ENCODE measurements around the gene USP47.
"Not testable (repeated sequence)": the region's sequence is repeated elsewhere in the genome, so short reads cannot be mapped to it uniquely, and the experiment has no call there.

Gene USP47

DNA sequence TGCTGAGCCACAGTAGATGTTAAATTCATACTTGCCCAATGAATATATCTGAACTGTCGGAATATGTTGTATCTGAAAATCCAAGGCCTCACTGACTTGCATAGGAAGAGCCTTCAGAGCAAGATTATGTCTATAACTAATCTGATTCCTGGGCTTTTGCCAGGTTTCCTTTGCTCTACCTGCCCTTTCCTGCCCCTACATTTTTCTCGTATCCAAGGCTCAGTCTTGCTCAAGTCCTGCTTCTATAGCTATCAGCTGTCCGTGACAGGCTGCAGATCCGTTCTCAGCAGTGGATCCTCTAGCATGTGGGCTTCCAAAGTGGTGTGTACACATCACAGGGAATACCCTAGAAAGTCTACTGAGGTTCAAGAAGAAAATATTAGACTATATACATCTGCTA lies 18.8 kb upstream of the USP47 start:
- no peak for DNase-seq (ENCODE audit: low read depth)

- no peak for DNase-seq (ENCODE audit: low read depth)
Observed at GRCh38 chr11:11826260-11826659, 15.5 kb upstream of the USP47 start.

GRCh38 chr11:11827272-11827671 lies 14.5 kb upstream of the USP47 start:
- DNase-seq (ENCODE audit: low read depth) = no peak

GRCh38 chr11:11831406-11831805 lies 10.4 kb upstream of the USP47 start:
- DNase-seq (ENCODE audit: low read depth) = not testable (repeated sequence)

DNA sequence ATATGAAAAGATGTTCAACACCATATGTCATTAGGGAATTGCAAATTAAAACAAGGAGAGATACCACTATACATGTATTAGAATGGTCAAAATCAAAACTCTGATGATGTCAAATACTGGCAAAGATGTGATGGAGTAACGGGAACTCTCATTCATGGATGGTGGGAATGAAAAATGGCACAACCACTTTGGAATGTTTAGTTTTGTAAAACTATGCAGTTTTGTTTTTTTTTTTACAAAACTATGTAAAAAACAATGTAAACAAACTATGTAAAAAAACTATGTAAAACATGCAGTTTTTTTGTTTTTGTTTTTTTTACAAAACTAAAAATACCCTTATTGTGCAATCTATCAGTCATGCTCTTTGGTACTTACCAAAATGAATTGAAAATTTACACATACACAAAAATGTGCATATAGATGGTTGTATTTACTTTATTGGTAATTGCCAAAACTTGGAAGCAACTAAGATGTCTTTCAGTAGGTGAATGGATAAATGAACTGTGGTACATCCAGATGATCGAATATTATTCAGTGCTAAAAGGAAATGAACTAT lies 5.0 kb upstream of the USP47 start:
- DNase-seq (ENCODE audit: low read depth) = no peak

DNA sequence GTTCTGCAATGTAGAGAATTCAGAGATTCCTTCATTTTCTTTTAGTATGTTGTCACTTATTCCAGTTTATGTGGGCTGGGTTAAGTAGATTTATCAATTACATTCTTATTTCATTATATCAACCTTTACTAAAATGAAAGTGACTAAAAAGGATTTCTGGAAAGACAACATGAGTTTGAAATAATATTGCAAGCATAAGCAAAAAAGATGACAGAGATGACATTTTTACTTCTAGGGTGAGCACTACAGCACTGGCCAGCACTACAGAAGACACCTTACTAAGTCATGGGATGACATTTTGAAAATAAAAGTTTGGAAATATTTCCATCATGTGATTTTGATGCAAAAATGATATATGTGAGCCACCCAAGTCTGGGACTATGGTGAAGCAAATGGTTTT lies 2.1 kb upstream of the USP47 start:
- no peak for DNase-seq (ENCODE audit: low read depth)

- DNase-seq (ENCODE audit: low read depth) = no peak
Observed at GRCh38 chr11:11841116-11841722, 553 bp upstream of the USP47 start.

- peak; percentile 43 for DNase-seq (ENCODE audit: low read depth)
Observed at GRCh38 chr11:11842421-11843008, 743 bp downstream of the USP47 start.

DNA sequence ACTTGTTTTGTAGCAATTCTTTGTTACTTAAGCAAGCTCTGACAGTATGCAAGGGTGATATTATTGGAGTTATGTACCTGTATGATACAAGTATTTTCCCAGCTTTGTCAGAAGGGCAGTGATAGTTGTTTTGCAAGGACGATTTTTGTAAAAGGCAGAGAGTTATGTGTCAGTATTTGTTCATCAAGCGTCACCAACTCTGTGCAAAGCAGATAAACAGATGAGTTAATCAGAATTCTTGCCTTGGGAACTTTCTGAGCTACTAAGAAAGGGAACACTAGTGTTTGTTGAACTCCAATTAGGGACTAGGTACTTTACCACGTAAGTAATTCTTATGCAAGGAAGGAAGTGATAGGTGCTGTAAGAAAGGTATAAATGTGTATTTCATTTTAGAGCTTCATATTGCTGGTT lies 1.4 kb downstream of the USP47 start:
- no peak for DNase-seq (ENCODE audit: low read depth)

DNA sequence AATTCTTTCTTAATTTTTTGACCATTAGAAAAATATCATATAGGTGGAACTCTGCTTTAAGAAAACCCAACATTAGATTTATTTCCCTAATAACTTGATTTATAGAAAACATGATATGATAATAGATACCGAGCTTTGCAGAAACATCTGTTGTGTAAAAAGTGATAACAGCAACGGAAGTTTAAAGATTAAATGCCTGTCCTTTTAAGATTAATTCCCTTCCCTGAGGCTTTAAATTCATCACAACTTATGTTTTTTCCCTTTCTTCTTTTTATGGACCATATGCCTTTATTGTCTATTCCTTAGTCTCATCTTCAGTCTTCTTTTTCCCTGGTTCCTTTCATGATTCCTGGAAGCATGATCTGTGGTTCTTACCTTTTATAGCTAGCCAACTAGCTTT lies 1.9 kb downstream of the USP47 start:
- no peak for DNase-seq (ENCODE audit: low read depth)

DNA sequence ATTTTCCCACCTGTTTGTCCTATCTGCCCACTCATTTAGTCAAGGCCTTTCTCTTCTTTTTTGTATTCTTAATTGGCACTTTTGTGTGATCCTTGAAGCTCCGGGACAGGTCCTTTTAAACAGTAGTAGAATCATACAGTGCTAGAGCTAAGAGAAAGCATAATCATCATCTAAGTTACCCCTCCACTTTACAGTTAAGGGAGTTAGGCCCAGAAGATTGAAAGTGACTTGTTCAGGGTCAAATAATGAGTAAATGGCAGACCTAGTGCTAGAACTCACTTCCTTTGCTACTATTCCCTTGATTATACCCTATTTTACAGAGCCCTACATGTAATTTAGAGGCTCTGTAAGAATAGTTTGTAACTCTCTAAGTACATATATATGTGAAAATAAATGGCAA lies 2.5 kb downstream of the USP47 start:
- no peak for DNase-seq (ENCODE audit: low read depth)

DNA sequence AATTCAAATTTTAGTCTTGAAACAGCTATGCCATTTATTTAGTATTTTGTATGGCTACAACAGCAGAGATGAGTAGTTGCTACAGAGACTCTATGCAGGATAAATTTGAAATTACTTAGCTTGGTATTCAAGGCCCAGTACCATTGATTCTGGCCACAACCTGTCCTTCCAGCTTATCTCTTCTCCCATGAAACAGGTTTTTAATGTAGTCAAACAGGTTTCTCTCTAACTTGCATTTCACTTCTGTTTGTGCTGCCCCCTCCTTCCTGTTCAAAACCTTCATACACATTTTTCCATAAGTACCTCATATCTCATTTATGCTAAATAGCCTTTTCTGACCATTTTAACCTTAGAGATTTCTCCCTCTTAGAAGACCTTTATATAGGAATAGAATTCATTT lies 3.3 kb downstream of the USP47 start:
- DNase-seq (ENCODE audit: low read depth) = no peak

DNA sequence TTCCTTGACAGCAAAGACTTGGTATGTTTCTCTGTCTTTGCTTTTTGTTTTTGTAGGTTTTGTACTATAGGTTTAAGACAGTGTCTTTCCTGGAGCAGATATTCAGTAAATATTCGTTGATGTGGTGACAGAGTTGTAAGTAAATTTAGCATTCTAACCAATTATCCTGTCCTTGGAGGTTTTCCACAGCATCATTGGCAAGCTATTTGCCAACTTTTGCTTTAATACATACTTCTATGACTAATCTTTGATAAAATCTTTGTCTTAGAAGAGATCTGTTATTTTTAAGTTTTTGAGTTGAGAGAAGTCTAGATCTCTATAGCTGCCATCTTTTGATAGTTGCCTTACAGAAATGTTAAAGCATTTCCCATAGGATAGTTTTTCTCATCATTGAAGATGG lies 3.8 kb downstream of the USP47 start:
- no peak for DNase-seq (ENCODE audit: low read depth)

DNA sequence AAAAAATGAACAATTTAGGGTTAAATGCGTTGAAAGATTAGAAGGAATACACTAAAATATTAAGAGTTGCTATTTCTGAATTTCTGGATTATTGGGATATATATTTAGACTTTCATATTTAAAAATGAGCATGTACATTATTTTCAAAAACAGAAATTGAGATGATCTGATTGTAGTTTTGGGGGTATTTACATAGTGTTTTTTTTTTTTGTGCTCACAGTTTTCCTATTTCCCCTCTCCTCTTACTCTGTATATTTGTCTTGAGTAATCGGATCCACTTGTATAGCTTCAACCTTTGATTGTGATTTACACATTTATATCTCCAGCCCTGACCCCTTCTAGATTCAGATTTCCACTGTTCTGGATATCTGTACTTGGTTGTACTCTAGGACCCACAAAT lies 5.3 kb downstream of the USP47 start:
- DNase-seq (ENCODE audit: low read depth) = no peak

DNA sequence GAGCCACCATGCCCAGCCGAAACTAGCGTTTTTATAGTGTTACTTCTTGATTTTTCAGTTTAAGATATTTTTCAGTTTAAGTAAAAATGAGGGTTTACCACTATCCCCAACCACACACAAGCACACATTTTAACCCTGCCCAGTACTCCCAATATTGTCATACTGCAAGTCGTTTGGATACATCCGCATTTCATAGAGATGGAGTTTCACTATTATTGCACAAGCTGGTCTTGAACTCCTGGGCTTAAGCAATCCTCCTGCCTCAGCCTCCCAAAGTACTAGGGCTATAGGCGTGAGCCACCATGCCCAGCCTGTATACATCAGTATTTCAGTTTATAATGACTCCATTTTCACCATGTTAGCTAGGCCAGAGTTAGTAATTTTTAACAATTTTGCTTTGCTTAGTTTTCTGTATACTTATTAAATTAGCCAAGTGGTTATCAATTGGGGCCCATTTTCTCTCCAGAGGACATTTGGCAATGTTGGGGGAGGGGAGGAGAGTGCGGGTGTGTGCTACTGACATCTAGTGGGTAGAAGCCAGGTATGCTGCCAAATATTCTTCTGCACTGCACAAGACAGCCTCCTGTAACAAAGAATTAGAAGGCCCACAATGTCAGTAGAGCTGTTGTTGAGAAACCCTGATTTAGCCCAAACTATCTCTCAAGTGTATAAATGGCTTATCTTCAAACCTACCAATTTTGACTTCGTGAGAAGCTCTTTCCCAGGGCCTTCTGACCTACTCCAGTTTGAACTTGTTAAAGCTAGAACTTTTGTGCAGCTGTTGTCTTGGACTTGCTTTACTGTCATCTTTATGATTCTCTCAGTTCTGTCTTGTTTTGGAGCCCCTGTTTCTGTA lies 7.3 kb downstream of the USP47 start:
- DNase-seq (ENCODE audit: low read depth) = peak; percentile 49

GRCh38 chr11:11850668-11851067 lies 8.9 kb downstream of the USP47 start:
- no peak for DNase-seq (ENCODE audit: low read depth)

DNA sequence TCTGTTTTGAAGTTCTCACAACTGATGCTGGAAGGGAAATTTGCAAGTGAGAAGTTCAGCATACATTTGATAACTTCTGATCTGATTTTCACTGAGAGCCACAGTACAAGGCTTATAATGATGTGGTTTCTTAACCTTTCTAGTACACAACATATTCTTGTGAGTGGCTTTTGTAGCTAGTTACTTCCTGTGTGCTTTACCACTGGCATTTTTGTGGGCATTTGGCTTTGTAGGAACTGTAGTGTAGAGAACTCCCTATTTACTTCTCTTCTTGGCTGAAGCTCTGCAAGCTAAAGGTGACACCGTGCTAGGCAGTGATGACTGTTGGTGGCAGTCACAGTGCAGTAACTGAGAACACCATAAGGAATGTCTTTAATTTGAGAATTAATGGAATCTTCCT lies 14.9 kb downstream of the USP47 start:
- no peak for DNase-seq (ENCODE audit: low read depth)

- no peak for DNase-seq (ENCODE audit: low read depth)
Observed at GRCh38 chr11:11857769-11858168, 16.0 kb downstream of the USP47 start.

DNA sequence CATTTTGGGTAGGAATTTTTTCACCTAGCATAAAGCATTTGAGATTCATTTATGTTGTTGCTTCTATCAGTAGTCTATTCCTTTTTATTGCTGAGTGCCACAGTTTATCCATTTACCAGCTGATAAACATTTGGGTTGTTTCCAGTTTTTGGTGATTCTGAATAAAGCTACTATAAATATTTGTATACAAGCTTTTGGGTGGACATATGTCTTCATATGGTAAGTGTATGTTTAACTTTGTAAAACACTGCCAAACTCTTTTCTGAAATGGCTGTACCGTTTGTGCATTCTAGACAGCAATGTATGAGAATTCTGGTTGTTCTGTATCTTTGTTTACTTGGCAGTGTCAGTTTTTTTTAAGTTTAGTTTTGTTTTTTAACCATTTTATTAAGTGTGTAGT lies 16.9 kb downstream of the USP47 start:
- DNase-seq (ENCODE audit: low read depth) = no peak

DNA sequence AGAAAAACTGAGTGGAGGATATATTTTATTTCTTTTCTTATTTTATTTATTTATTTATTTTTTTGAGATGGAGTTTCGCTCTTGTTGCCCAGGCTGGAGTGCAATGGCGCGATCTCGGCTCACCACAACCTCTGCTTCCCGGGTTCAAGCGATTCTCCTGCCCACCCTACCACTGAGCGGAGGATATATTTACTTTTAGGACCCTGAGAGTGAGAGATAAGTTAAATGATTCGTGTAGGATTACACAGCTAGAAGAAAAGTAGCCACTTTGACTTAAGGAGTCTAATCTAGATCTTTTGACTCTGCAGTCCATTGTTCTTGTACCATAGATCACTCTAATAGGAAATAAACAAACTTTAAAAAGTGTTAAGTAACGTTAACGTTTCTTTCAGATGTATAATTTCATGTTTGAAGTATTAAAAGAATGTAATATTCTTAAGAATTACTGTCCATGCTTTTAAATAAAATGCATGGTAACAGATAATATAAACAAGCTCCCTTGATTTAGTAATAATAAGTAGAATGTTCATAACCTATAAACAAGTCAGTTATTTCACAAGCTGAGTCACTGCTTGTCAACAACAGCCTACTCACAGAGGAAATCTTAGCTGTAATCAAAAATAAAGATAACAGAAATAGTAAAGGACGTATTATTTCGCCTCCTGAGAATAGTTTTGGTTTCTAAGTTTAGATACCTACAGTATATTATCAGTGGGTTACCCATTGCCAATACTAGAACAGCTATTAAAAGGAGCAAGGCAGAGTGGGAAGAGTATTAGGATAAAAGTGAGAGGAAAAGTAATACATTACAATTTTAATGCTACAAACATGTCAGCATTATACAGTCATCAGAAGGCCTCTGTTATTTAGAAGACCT lies 18.6 kb downstream of the USP47 start:
- DNase-seq (ENCODE audit: low read depth) = no peak

DNA sequence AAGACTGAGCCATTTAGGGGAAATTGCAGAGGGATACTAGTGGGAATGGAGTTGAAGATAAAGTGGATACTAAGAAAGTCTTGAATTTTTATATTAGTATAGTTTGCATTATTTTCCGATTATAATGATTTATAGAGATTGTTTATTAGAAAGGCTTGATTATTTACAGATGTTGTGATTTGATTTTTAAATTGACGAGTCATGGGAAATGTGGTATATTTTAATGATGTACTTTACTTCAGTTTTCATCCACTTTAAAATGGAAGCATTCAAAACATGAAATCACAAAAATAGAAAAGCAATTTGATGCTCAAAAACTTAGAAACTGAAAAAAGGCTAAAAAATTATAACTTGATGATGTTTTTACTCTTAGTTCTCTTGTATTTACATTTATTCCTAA lies 21.2 kb downstream of the USP47 start:
- no peak for DNase-seq (ENCODE audit: low read depth)

DNA sequence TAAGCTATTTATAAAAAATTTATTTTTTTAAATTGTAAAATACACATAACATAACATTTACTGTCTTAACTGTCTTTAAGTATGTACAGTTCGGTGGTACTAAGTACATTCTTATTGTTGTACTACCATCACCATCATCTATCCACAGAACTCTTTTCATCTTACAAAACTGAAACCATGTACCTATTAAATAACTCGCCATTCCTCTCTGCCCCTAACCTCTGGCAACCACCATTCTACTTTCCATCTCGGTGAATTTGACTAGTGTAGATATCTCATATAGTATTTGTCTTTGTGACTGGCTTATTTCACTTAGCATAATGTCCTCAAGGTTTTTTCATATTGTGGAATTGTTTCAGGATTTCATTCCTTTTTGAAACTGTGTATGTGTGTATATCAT lies 22.6 kb downstream of the USP47 start:
- no peak for DNase-seq (ENCODE audit: low read depth)
